Fibroblast of skin of back (primary cell): ENCODE measurements around the gene DTD2.

Experiments used
- DNase-seq: peaks from one replicate; pipeline ENCODE4 v3.0.0-alpha.2; 2013

DTD2 gene

GRCh38 chr14:31405106-31405505 is 52.2 kb downstream of the DTD2 start:
- DNase-seq: no peak

DNA sequence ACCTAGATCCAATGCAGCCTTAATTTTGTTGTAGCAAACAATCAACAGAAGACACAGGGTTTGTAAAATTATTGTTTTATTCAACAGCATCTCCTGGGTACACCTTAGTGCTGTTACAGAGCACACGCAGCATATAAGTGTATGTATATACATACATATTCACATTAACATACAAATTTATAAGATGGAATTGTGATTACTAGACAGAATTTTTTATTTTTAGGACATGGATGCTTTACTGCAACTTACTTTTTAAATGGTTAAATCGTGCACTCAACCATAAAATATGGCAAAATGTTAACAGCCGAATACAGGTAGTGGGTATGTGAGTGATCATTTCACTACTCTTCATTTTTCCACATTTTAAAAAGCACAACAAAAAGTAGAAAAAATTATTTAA is 53.6 kb downstream of the DTD2 start:
- DNase-seq: no peak

- no peak for DNase-seq
Measured at GRCh38 chr14:31402764-31403439, 54.4 kb downstream of the DTD2 start.

DNA sequence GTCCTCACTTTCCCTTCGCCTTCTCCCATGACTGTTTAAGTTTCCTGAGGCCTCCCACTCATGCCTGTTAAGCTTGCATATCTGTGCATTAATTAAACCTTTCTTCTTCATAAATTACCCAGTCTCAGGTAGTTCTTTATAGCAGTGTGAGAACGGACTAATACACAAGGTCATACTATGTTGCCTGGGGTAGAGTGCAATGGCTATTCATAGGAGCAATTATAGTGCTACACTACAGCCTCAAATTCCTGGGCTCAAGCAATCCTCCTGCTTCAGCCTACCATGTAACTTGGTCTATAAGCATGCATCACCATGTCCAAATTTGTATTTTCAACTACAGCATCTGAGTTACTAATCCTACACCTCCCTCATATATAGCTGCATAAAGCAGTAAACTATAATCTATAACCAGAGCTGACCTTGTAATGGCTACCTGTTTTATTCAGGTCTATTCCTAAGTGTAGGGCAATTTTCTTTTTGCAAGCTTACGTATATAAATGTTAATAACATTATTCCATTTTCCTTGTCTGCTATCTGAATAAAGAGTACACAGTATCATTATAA is 55.9 kb downstream of the DTD2 start:
- DNase-seq: no peak

DNA sequence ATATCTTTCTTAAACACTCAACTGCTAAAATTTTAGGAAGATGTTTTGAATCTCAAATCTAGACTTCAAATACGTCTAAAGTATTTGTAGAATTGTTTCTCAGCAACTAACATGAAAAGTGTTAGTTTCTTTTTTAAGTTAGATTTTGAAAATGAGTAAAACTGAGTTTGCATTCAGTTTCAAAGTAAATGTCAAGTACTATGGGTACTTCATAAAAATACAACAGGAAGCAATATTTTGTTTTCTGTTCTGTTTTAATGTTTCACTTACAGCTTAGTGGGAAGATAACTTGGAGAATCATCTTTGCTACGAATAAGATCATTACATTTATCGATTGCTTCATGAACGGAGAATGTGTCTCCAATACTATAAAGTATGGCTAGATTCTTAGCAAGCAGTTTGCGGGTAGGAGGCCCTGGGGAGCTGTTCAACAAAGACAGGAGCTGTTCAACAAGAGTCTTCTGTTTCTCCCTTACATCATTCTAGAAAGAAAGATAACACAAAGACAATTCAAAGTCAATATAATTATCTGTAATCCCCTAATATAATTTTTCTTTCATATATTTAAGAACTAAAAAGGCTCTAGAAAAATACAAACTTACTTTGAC is 57.2 kb downstream of the DTD2 start:
- DNase-seq: no peak
